NCI-H345 (cell line): ENCODE results near the gene NPAS1.

Source experiments
- DNase-seq: peaks from one replicate; lab custom pipeline; 2025; lab: John Stamatoyannopoulos, UW

Gene NPAS1

DNA sequence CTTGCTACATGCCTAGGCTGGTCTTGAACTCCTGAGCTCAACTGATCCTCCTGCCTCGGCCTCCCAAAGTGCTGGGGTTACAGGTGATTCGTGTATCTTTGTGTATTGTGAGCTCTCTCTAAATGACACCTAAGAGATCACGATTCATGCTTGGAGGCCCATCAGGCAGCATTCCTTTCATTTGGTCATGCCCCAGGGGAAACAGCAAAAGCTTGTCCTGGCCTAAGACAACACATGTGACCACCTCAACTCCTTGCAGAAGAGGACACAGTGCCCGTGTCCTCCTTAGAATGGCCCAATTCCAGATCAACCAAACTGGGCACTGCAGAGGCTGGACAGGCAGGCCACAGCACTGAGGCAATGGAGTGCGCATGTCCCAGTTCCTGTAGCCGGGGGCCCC, 61.5 kb downstream of the NPAS1 start:
- no peak for DNase-seq

DNA sequence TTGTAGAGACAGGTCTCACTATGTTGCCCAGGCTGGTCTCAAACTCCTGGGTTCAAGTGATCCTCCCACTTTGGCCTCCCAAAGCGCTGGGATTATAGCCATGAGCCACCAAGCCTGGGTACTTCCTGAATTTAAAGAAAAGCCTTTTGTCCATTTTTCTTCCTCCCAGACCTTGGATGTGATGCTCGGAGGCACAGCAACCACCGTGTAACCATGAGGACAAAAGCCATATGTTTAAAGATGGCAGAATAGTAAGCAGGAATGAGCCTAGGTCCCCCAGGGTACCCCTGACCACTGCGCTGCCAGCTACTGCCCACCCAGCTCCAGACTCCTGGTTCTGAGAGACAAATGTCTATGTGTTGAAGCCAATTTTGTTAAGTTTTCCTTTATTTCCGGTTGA, 62.9 kb downstream of the NPAS1 start:
- no peak for DNase-seq

DNA sequence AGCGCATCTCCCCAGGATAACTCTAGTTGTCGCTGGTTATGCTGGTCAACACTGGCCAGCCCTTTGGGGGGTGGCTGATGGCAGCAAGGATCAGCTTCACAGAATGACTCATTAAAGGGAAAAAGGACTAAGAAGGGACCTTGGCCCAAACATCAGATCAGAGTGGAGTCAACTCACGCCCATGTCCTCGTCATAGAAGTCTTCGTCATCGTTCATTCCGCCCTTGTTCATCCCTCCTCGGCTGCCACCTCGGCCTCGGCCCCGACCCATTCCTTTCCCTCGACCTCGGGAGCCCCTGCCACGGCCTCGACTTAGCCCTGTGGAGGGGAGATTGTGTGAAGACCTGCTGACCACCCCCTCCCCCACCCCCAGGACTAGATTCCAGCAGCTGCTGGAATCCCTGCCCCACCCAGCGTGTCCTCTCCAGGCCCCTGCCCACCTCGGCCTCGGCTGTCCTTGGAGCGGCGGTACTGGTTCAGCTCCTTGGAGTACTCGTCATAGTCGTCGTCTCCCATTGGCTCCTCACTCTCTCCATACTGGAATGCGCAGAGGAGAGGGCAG, 65.3 kb downstream of the NPAS1 start:
- DNase-seq = no peak

GRCh38 chr19:47086280-47086679, 66.6 kb downstream of the NPAS1 start:
- DNase-seq = no peak

DNA sequence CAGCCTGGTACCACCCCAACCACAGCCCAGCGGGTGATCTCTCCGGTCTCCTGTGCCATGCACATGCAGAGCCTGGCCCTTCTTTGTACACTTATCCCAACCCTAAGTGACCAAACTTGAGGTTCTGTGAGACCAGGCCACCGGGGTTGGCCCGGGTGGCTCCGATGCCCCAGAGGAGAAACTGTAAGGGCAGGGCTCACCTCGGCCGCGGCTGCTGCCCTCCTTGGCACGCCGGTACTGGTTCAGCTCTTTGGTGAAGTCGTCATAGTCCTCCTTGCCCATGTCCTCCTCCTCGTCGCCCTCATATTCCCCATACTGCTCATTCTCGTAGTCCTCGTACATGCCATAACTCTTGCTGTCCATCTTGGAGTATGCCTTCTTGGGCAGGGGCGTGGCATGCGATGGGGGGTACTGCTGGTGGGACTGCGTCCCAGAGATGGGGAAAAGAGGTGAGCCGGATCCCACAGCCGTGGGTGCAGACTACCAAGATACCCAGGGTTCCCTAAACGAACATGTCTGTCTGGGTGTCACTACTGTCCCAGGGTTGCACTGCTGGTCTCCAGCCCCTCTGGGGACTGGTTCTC, 70.2 kb downstream of the NPAS1 start:
- DNase-seq = no peak

DNA sequence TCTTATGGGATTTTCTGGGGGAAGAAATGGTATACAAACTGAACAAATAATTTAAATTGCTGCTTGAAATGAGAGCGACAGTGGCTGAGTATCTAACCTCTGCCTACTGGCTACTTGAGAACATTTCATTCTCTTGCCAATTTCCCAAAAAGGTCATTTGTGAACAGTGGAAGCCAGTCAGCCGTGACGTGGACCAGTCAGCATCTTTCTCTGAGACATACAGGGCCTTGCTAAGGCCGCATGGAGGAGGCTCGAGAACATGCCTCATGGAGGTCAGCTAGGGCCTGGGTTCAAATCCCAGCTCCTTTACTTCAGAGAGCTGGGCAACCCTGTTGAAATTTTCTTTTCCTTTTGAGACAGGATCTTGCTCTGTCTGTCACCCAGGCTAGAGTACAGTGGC, 73.6 kb downstream of the NPAS1 start:
- DNase-seq = no peak

DNA sequence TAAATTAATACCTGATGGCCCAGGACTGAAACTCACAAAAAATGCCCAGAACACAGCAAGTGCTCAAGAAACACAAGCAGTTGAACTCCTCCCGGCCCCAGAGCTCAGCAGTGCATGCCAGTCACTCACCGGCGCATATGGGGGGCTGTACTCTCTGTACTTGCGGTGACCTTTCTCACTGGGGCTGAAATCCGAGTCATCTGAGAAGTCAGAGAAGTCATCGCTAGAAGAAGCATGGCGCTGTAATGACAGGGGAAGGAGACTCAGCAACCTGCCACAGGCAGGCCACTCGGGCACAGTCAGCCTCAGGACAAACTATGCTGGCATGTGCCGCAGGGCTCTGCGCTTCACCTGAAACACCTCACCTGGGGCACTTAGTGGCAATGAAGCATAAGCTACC, 74.2 kb downstream of the NPAS1 start:
- no peak for DNase-seq

DNA sequence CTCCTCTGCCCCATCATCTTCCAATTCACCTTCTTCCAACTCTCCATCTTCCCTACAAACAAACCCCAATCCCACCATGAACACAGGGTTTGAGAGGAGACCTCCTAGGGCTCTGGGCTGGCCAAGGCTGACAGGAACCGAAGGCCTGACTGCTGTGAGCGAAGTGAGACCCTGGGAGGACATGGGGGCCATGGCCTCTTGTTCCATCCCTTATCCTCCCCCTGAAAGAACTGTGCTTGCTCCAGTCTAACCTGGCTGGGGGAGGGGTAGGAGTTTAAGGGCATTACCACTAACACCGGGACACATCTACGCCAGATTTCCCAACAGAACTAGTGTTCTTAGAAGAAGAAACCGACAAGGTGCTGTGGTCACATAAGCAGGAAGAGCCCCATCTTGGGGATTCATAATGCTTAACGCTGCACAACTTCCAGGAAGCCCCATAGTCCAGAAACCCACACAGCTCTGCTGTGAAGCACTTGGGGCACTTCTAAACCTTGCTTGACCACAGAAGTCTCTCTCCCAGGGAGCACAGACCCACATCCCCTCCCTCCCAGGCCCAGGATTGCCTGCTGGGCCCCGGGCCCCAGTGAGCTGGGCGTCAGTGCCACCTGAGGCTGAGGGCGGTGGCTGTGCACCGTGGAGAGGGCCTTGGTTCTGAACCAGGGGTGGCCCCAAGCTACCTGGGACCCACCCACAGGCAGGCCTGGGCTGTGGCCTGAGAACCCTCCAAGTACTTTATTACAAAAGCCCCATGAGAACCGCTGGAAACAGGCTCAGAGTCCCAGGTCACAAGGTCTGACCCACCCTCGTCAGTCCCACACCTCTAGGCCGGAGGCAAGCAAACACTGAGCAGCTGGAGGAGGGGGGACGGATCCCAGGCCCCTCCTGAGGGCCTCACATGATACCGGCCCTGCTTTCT, 75.2 kb downstream of the NPAS1 start:
- no peak for DNase-seq
